ENCODE results near the gene BDH2. TPM values are rescaled to one million over a fixed set of nuclear protein-coding genes. Genes with fewer than 3 reads are reported as not detected.

Gene BDH2
- total RNA-seq, 1 experiment from 2014 or later: 28.3 TPM

DNA sequence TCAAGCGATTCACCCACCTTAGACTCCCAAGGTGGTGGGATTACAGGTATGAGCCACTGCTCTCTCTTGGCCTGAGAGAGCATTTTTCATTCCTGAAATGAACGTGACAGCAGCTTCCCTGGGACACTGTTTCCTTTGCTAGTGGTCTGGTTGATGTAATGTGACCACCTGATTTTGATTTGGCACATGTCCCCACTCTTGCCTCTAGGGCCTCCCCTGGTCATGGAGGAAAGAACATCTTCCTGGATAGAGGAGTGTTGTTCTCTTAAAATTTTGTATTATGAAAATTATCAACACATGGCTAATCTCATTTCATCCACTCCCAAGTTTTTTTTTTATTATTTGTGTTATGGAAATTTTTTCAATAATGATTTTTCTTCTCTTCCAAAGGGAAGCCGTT, 46.9 kb downstream of the BDH2 start:
- Histone ChIP-seq H3K36me3 (ENCODE audit: insufficient read depth, low read length, poor library complexity, severe bottlenecking) (no peaks in the 10 kb centered on the region), H3K4me3 (ENCODE audit: low read depth, low read length, poor library complexity, severe bottlenecking) (no peak overlapping the region), H3K9me3 (ENCODE audit: low read depth, low read length, poor library complexity, severe bottlenecking) (no peaks in the 10 kb centered on the region), H3K4me1 (ENCODE audit: insufficient read depth, low read length, poor library complexity, severe bottlenecking) (no peaks in the 10 kb centered on the region), H3K27ac (ENCODE audit: low read depth, low read length, poor library complexity, severe bottlenecking) (no peak overlapping the region), H3K27me3 (replicated peaks; ENCODE audit: insufficient read depth, low read depth, low read length, poor library complexity) (no peaks in the 10 kb centered on the region)
- intact Hi-C loops (cut with micrococcal nuclease; ENCODE audit: unreplicated experiment): no loop called here
- ChIA-PET POLR2A (ENCODE audit: low non-redundant PET) (interaction anchor here (0.5 kb wide), 1 partner anchor 19 kb away, joined by 3 read pairs; no protein-coding TSS in a partner anchor), CTCF (no interaction called here)
- BruUV-seq (replicated peaks): no TSS peak
- TF ChIP-seq, protein P1, sequence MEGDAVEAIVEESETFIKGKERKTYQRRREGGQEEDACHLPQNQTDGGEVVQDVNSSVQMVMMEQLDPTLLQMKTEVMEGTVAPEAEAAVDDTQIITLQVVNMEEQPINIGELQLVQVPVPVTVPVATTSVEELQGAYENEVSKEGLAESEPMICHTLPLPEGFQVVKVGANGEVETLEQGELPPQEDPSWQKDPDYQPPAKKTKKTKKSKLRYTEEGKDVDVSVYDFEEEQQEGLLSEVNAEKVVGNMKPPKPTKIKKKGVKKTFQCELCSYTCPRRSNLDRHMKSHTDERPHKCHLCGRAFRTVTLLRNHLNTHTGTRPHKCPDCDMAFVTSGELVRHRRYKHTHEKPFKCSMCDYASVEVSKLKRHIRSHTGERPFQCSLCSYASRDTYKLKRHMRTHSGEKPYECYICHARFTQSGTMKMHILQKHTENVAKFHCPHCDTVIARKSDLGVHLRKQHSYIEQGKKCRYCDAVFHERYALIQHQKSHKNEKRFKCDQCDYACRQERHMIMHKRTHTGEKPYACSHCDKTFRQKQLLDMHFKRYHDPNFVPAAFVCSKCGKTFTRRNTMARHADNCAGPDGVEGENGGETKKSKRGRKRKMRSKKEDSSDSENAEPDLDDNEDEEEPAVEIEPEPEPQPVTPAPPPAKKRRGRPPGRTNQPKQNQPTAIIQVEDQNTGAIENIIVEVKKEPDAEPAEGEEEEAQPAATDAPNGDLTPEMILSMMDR (conservative IDR thresholded peaks at IDR 0.05; ENCODE audit: low read depth, low read length): no peak
- TF ChIP-seq EZH2 (IDR thresholded peaks at IDR 0.05; ENCODE audit: borderline replicate concordance, low read depth, low read length, poor library complexity, severe bottlenecking): no peak
- DNase-seq (ENCODE audit: low spot score): no peak

DNA sequence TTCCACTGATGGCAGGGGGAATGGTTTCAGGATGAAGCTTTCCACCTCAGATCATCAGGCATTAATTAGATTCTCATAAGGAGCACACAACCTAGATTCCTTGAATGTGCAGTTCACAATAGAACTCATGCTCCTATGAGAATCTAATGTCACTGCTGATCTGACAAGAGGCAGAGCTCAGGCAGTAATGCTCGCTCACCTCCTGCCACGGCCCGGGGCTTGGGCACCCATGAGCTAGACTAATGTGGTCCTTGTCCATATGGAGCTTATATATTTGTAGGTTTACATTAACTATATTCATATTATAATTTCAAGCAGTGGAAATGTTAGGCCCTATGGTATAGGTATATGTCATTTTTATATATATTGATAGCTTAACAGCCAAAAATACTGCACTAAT, 47.5 kb downstream of the BDH2 start:
- CTCF ChIA-PET: interaction anchor here (0.7 kb wide), 1 partner anchor 431 kb away, joined by 4 read pairs; no protein-coding TSS in a partner anchor
- Histone ChIP-seq H3K4me3 (ENCODE audit: low read depth, low read length, poor library complexity, severe bottlenecking) (no peak overlapping the region), H3K36me3 (ENCODE audit: insufficient read depth, low read length, poor library complexity, severe bottlenecking) (no peaks in the 10 kb centered on the region), H3K4me1 (ENCODE audit: insufficient read depth, low read length, poor library complexity, severe bottlenecking) (no peaks in the 10 kb centered on the region), H3K27ac (ENCODE audit: low read depth, low read length, poor library complexity, severe bottlenecking) (no peak overlapping the region), H3K27me3 (replicated peaks; ENCODE audit: insufficient read depth, low read depth, low read length, poor library complexity) (no peaks in the 10 kb centered on the region), H3K9me3 (ENCODE audit: low read depth, low read length, poor library complexity, severe bottlenecking) (no peaks in the 10 kb centered on the region)
- DNase-seq (ENCODE audit: low spot score): no peak
- intact Hi-C loops (cut with micrococcal nuclease; ENCODE audit: unreplicated experiment): no loop called here
- TF ChIP-seq, protein P1 (conservative IDR thresholded peaks at IDR 0.05; ENCODE audit: low read depth, low read length): no peak
- no peak for TF ChIP-seq EZH2 (IDR thresholded peaks at IDR 0.05; ENCODE audit: borderline replicate concordance, low read depth, low read length, poor library complexity, severe bottlenecking)
- no TSS peak for BruUV-seq (replicated peaks)
- POLR2A ChIA-PET (ENCODE audit: low non-redundant PET): no interaction called here

DNA sequence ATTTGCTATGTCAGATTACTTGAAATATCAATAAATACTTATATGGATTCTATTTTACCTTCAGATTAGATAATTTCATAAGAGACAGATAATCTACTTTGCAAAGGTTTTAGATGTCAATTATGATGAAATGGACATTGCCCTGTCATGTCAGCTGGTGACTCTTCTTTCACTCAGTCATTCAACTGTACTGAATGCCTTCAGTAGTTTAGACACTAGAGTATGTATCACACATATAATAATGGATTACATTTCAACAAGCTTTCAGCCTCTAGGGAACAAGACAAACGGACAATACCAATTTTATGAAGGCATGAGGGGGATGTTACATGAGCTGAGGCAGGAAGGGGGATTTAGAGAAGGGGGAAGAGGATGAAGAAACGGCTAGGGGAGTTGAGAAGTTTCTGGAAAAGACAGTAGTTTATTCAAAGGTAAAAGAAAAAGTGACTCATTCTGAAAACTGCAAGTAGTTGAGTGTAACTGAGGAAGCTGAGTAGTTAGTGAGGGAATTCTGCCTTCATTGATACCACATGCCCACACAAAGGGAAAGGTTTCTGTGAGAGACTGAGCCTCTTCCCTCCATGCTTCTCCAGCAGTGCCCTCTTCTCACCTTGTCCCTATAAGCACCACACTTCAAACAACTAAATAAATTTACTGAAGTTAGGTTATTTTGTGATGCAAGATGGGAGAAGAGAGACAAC, 48.7 kb downstream of the BDH2 start:
- no peak for DNase-seq (ENCODE audit: low spot score)
- ChIA-PET POLR2A (ENCODE audit: low non-redundant PET) (interaction anchor here (0.7 kb wide), 1 partner anchor 34 kb away, joined by 3 read pairs; no protein-coding TSS in a partner anchor), CTCF (no interaction called here)
- BruUV-seq (replicated peaks): no TSS peak
- H3K27ac ChIP-seq (ENCODE audit: low read depth, low read length, poor library complexity, severe bottlenecking): no peak overlapping the region
- no peaks in the 10 kb centered on the region for H3K36me3 ChIP-seq (ENCODE audit: insufficient read depth, low read length, poor library complexity, severe bottlenecking)
- H3K9me3 ChIP-seq (ENCODE audit: low read depth, low read length, poor library complexity, severe bottlenecking): no peaks in the 10 kb centered on the region
- no peaks in the 10 kb centered on the region for H3K4me1 ChIP-seq (ENCODE audit: insufficient read depth, low read length, poor library complexity, severe bottlenecking)
- TF ChIP-seq EZH2 (IDR thresholded peaks at IDR 0.05; ENCODE audit: borderline replicate concordance, low read depth, low read length, poor library complexity, severe bottlenecking): no peak
- TF ChIP-seq, protein P1 (conservative IDR thresholded peaks at IDR 0.05; ENCODE audit: low read depth, low read length): no peak
- intact Hi-C loops (cut with micrococcal nuclease; ENCODE audit: unreplicated experiment): no loop called here
- H3K27me3 ChIP-seq (replicated peaks; ENCODE audit: insufficient read depth, low read depth, low read length, poor library complexity): no peaks in the 10 kb centered on the region
- H3K4me3 ChIP-seq (ENCODE audit: low read depth, low read length, poor library complexity, severe bottlenecking): no peak overlapping the region

Measured in A673 (cell line).